ENCODE measurements around the gene A1BG. TPM values are rescaled to one million over a fixed set of nuclear protein-coding genes. Genes with fewer than 3 reads are reported as not detected.

The A1BG gene
- total and polyA plus RNA-seq, 2 of the 13 experiments (the other 11 are each of a cell fraction or from before 2014, with no cell fraction given), result 14.7 to 41.4 TPM

DNA sequence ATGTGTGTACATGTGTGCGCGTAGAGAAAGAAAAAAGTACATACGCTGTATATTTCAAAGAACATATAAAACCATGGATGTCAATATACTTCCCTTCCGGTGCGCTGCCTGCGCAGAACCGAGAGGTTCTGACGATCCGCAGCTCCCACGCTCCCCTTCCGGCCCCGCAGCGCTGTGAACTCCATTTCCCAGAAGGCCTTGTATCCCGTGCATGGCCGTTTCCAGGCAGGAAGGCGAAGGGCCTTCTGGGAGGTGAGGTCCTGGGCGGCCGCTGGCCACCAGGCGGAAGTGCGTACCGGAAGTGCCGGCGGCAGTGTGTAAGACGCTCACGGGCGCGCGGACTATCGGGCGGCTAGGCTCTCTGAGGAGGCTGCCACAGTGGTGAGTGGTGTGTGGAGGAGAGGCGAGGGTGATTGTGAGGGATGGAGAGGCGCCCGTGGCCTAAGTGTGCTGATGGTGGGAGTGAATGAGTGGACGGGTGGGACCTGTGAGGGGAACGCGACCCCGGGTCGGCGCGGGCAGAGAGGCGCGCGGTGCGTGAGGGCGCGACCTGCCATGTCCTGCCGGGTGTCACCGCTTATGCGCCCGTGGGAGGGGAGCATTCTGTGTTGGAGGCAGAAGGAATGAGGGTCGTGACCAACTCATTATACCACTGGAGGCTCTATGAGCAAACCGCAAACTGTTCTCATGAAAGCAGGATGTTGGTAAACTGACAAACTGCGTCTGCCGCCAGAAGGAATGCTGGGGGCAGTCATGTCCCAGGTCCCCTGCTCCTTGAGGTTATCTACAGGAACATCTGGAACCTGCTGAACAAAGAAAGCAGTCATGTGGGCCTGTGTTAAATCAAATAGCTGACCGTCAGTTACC, 48.0 kb downstream of the A1BG start, which contains the start of gene ERVK3-1 (continued):
- TF ChIP-seq ZNF563 (CRISPR knock-in tag; IDR thresholded peaks at IDR 0.05) (peak; percentile 44; the same call in 1 of the 2 replicates), BORCS8-MEF2B (CRISPR knock-in tag; IDR thresholded peaks at IDR 0.05) (peak; percentile 87; the same call in 1 of the 2 replicates), MBNL3 (CRISPR knock-in tag; conservative IDR thresholded peaks at IDR 0.05) (no peak), RFX3 (CRISPR knock-in tag; IDR thresholded peaks at IDR 0.05) (no peak; the same call in 1 of the 2 replicates), ZFP37 (CRISPR knock-in tag; IDR thresholded peaks at IDR 0.05; ENCODE audit: borderline replicate concordance) (0 out of 2 replicates have a peak, but pooled peaks have one; percentile 40), ZNF12 (CRISPR knock-in tag; IDR thresholded peaks at IDR 0.05) (no peak), ZSCAN31 (CRISPR knock-in tag; IDR thresholded peaks at IDR 0.05; ENCODE audit: low read depth) (peak; percentile 92), HNRNPLL (IDR thresholded peaks at IDR 0.05; ENCODE audit: low read depth, low read length, poor library complexity, severe bottlenecking) (peak; percentile 99), KLF12 (CRISPR knock-in tag; IDR thresholded peaks at IDR 0.05; ENCODE audit: borderline replicate concordance) (no peak), DR1 (CRISPR knock-in tag; IDR thresholded peaks at IDR 0.05) (peak; percentile 79; the same call in 1 of the 2 replicates), ATF7-NPFF (CRISPR knock-in tag; IDR thresholded peaks at IDR 0.05; ENCODE audit: low read depth) (peak; percentile 67; the same call in 1 of the 2 replicates), MED1 (CRISPR knock-in tag; IDR thresholded peaks at IDR 0.05) (peak; percentile 52), FIP1L1 (IDR thresholded peaks at IDR 0.05; ENCODE audit: borderline replicate concordance, insufficient read depth, low read depth, low read length) (0 out of 2 replicates have a peak, but pooled peaks have one; percentile 49), ZNF264 (CRISPR knock-in tag; IDR thresholded peaks at IDR 0.05) (no peak), ZNF33B (CRISPR knock-in tag; IDR thresholded peaks at IDR 0.05) (no peak), FOXA3 (CRISPR knock-in tag; IDR thresholded peaks at IDR 0.05) (peak; percentile 63), ZNF460 (CRISPR knock-in tag; IDR thresholded peaks at IDR 0.05; ENCODE audit: borderline replicate concordance) (no peak), SOX6 (IDR thresholded peaks at IDR 0.05) (no peak), SOX6 (CRISPR knock-in tag; IDR thresholded peaks at IDR 0.05) (peak; percentile 26; the same call in 1 of the 2 replicates), ZNF263 (CRISPR knock-in tag; IDR thresholded peaks at IDR 0.05) (peak; percentile 62; the same call in 1 of the 2 replicates), SCMH1 (CRISPR knock-in tag; IDR thresholded peaks at IDR 0.05; ENCODE audit: borderline replicate concordance) (no peak), ZFP1 (CRISPR knock-in tag; IDR thresholded peaks at IDR 0.05) (0 out of 2 replicates have a peak, but pooled peaks have one; percentile 34), ZNF335 (CRISPR knock-in tag; IDR thresholded peaks at IDR 0.05) (peak; percentile 78; the same call in 1 of the 2 replicates), ZNF260 (CRISPR knock-in tag; IDR thresholded peaks at IDR 0.05; ENCODE audit: borderline replicate concordance, low read depth) (no peak), SNRNP70 (IDR thresholded peaks at IDR 0.05; ENCODE audit: low read depth, low read length) (no peak), ARNTL (CRISPR knock-in tag; IDR thresholded peaks at IDR 0.05) (no peak), MIER2 (CRISPR knock-in tag; IDR thresholded peaks at IDR 0.05) (peak; percentile 28; the same call in 1 of the 2 replicates)
- TF ChIP-seq, protein P1, sequence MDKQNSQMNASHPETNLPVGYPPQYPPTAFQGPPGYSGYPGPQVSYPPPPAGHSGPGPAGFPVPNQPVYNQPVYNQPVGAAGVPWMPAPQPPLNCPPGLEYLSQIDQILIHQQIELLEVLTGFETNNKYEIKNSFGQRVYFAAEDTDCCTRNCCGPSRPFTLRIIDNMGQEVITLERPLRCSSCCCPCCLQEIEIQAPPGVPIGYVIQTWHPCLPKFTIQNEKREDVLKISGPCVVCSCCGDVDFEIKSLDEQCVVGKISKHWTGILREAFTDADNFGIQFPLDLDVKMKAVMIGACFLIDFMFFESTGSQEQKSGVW (CRISPR knock-in tag; IDR thresholded peaks at IDR 0.05; ENCODE audit: borderline replicate concordance), result no peak
- TF ChIP-seq, protein P2, sequence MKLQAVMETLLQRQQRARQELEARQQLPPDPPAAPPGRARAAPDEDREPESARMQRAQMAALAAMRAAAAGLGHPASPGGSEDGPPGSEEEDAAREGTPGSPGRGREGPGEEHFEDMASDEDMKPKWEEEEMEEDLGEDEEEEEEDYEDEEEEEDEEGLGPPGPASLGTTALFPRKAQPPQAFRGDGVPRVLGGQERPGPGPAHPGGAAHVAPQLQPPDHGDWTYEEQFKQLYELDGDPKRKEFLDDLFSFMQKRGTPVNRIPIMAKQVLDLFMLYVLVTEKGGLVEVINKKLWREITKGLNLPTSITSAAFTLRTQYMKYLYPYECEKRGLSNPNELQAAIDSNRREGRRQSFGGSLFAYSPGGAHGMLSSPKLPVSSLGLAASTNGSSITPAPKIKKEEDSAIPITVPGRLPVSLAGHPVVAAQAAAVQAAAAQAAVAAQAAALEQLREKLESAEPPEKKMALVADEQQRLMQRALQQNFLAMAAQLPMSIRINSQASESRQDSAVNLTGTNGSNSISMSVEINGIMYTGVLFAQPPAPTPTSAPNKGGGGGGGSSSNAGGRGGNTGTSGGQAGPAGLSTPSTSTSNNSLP (IDR thresholded peaks at IDR 0.05; ENCODE audit: low read depth, low read length), result no peak
